HCT116 (cell line): ENCODE results near the gene SERPINF2. TPM values are rescaled to one million over a fixed set of nuclear protein-coding genes. Genes with fewer than 3 reads are reported as not detected.

Source experiments
- ATAC-seq: fragments of 200-7000 bp; cut with Tn5 transposase; 2 replicates; pipeline ENCODE4 v1.9.1; 2020; ENCODE audit warnings: mild to moderate bottlenecking, moderate library complexity
- BruUV-seq: library from RNA; stranded (reverse); fragments of 400-500 nt; replicated peaks from 2 replicates; lab custom pipeline; 2021; lab: Mats Ljungman, UMichigan
- CTCF ChIA-PET: fragments of 300-600 bp; sonication (Branson Sonifier 250); formaldehyde crosslinking; loops from one replicate; lab custom pipeline; 2021; ENCODE audit warnings: antibody characterized with exemption; lab: Charles Lee
- POLR2A ChIA-PET: fragments of 300-600, 350-600 bp; sonication (Branson Sonifier 250); formaldehyde crosslinking; loops from one replicate; lab custom pipeline; 2021; ENCODE audit warnings: antibody characterized with exemption; lab: Charles Lee
- RAD21 ChIA-PET, 2 experiments: fragments of 300-600 bp; sonication (Branson Sonifier 250); formaldehyde crosslinking; loops; one replicate each; lab custom pipeline; 2023; ENCODE audit warnings: low total read pairs in 2 of 2; ENCODE audit not compliant: uncharacterized antibody in 2 of 2, unreplicated experiment in 2 of 2, low non-redundant PET in 1 of 2; lab: Charles Lee
- DNase-seq: peaks from one replicate; pipeline ENCODE4 v3.0.0-alpha.2; 2010; ENCODE audit warnings: low read depth, low spot score
- H2AFZ ChIP-seq: fragments of 200-600 bp; shearing (Covaris generic), sonication (generic); 2 replicates; pipeline ENCODE4 v1.6.1; 2017; ENCODE audit warnings: low read depth, mixed run types, mixed read lengths, antibody characterized with exemption, low read length; ENCODE audit not compliant: poor library complexity, severe bottlenecking
- H3K27ac ChIP-seq: 2 replicates; pipeline ENCODE4 v1.5.1; 2012; ENCODE audit warnings: low read depth, low read length
- H3K27me3 ChIP-seq: fragments of 200-600 bp; sonication (generic); 2 replicates; pipeline ENCODE4 v1.6.1; 2016; ENCODE audit warnings: mixed run types, low read length, mixed read lengths; ENCODE audit not compliant: insufficient read depth
- H3K36me3 ChIP-seq, 2 experiments: fragments of 200-500 bp in 1 of 2; fragments of 200-600 bp in 1 of 2; sonication (Bioruptor generic) in 1 of 2; sonication (generic) in 1 of 2; 2 replicates each; pipeline versions ENCODE4 v1.5.1 to v1.6.1; 2014 to 2016; ENCODE audit warnings: low read length in 2 of 2, inconsistent platforms in 1 of 2, mixed read lengths in 1 of 2, mixed run types in 1 of 2; ENCODE audit not compliant: insufficient read depth in 2 of 2, control insufficient read depth in 1 of 2
- H3K4me1 ChIP-seq, 2 experiments: fragments of 200-600 bp in 1 of 2; sonication (generic) in 1 of 2; 2 replicates each; pipeline versions ENCODE4 v1.5.1 to v1.6.1; 2012 to 2017; ENCODE audit warnings: low read length in 2 of 2, inconsistent platforms in 1 of 2, mild to moderate bottlenecking in 1 of 2, mixed read lengths in 1 of 2, mixed run types in 1 of 2, moderate library complexity in 1 of 2; ENCODE audit not compliant: insufficient read depth in 2 of 2, control insufficient read depth in 1 of 2
- H3K4me2 ChIP-seq: fragments of 200-600 bp; sonication (generic); 2 replicates; pipeline ENCODE4 v1.6.1; 2017; ENCODE audit warnings: mixed run types, low read length, mixed read lengths
- H3K4me3 ChIP-seq, 2 experiments: fragments of 200-600 bp in 1 of 2; sonication (generic) in 1 of 2; replicated peaks in 1 of 2; 2 replicates each; pipeline ENCODE4 v1.5.1; 2011 to 2016; ENCODE audit warnings: low read length in 2 of 2, control low read depth in 1 of 2, low read depth in 1 of 2, mild to moderate bottlenecking in 1 of 2, mixed read lengths in 1 of 2, mixed run types in 1 of 2
- H3K79me2 ChIP-seq: fragments of 200-600 bp; sonication (generic); 2 replicates; pipeline ENCODE4 v1.6.1; 2017; ENCODE audit warnings: mild to moderate bottlenecking, mixed run types, low read length, moderate library complexity, mixed read lengths; ENCODE audit not compliant: insufficient read depth
- H3K9ac ChIP-seq: fragments of 200-600 bp; sonication (generic); 2 replicates; pipeline ENCODE4 v1.6.1; 2016; ENCODE audit warnings: low read length, mixed read lengths
- H3K9me2 ChIP-seq: fragments of 200-600 bp; sonication (generic), shearing (Covaris generic); 2 replicates; pipeline ENCODE4 v1.6.1; 2017; ENCODE audit warnings: mixed run types, mild to moderate bottlenecking, moderate library complexity; ENCODE audit not compliant: insufficient read depth
- H3K9me3 ChIP-seq, 2 experiments: fragments of 200-500 bp in 1 of 2; fragments of 200-600 bp in 1 of 2; sonication (Bioruptor generic) in 1 of 2; sonication (generic) in 1 of 2; 2 replicates each; pipeline ENCODE4 v1.6.1; 2014 to 2017; ENCODE audit warnings: low read length in 2 of 2, mixed read lengths in 2 of 2, inconsistent platforms in 1 of 2, low read depth in 1 of 2, mild to moderate bottlenecking in 1 of 2, mixed run types in 1 of 2, moderate library complexity in 1 of 2; ENCODE audit not compliant: control insufficient read depth in 1 of 2, insufficient read depth in 1 of 2
- H4K20me1 ChIP-seq: fragments of 200-600 bp; sonication (generic), shearing (Covaris generic); 2 replicates; pipeline ENCODE4 v1.6.1; 2017; ENCODE audit warnings: mixed run types, mild to moderate bottlenecking, moderate library complexity; ENCODE audit not compliant: insufficient read depth
- ATF3 ChIP-seq: IDR thresholded peaks from 2 replicates; pipeline ENCODE4 v1.6.1; 2012
- CBX3 ChIP-seq: IDR thresholded peaks from 2 replicates; pipeline ENCODE4 v1.6.1; 2012; ENCODE audit warnings: low read depth
- CEBPB ChIP-seq: IDR thresholded peaks from 2 replicates; pipeline ENCODE4 v1.6.1; 2012; ENCODE audit warnings: low read depth
- EGR1 ChIP-seq: IDR thresholded peaks from 2 replicates; pipeline ENCODE4 v1.6.1; 2012; ENCODE audit warnings: low read depth
- ELF1 ChIP-seq: IDR thresholded peaks from 2 replicates; pipeline ENCODE4 v1.6.1; 2012; ENCODE audit warnings: low read depth, borderline replicate concordance
- EZH2 ChIP-seq: fragments of 200-600 bp; sonication (generic); IDR thresholded peaks from 2 replicates; pipeline ENCODE4 v1.6.1; 2017; ENCODE audit warnings: antibody characterized with exemption, mixed run types
- EZH2phosphoT487 ChIP-seq: fragments of 200-600 bp; IDR thresholded peaks from 2 replicates; pipeline ENCODE4 v1.6.1; 2018; ENCODE audit warnings: antibody characterized with exemption, borderline replicate concordance
- FOSL1 ChIP-seq: IDR thresholded peaks from 2 replicates; pipeline ENCODE4 v1.6.1; 2012; ENCODE audit warnings: low read depth
- JUND ChIP-seq: IDR thresholded peaks from 2 replicates; pipeline ENCODE4 v1.6.1; 2012
- POLR2A ChIP-seq: IDR thresholded peaks from 2 replicates; pipeline ENCODE4 v1.7.0; 2011; ENCODE audit warnings: borderline replicate concordance; ENCODE audit not compliant: insufficient read depth, insufficient read length; ENCODE audit errors: extremely low read depth
- POLR2AphosphoS5 ChIP-seq: IDR thresholded peaks from 2 replicates; pipeline ENCODE4 v1.6.1; 2011; ENCODE audit warnings: mild to moderate bottlenecking, low read depth, low read length, moderate library complexity
- RAD21 ChIP-seq: IDR thresholded peaks from 2 replicates; pipeline ENCODE4 v1.6.1; 2012; ENCODE audit warnings: low read depth, mild to moderate bottlenecking
- SIN3A ChIP-seq: IDR thresholded peaks from 2 replicates; pipeline ENCODE4 v1.6.1; 2012; ENCODE audit warnings: low read depth
- YY1 ChIP-seq: IDR thresholded peaks from 2 replicates; pipeline ENCODE4 v1.6.1; 2011; ENCODE audit warnings: low read length, low read depth, moderate library complexity, mild to moderate bottlenecking; ENCODE audit not compliant: insufficient replicate concordance; ENCODE audit errors: extremely low read depth
- ZFX ChIP-seq: fragments of 450-650 bp; IDR thresholded peaks from 2 replicates; pipeline ENCODE4 v1.6.1; 2017
- intact Hi-C: fragments of 100-400 bp; cut with micrococcal nuclease; formaldehyde crosslinking; loops from 2 replicates; pipeline ENCODE4 v1.10.0; 2022
- total RNA-seq: library from RNA; stranded (reverse); gene quantifications from one replicate; pipeline ENCODE4 v1.2.1, GENCODE V29; 2021; ENCODE audit not compliant: unreplicated experiment

Gene SERPINF2
- total RNA-seq, 1 experiment from 2014 or later, result 2.5 TPM

- Histone ChIP-seq H3K9me3 (no peaks in the 10 kb centered on the region), H3K27ac (no peak overlapping the region), H3K27me3 (no peaks in the 10 kb centered on the region), H2AFZ (no peak overlapping the region), H3K9me2 (no peaks in the 10 kb centered on the region), H3K79me2 (peaks cover 33% of the 10 kb centered on the region; the same call in 1 of the 2 replicates), H3K9ac (no peak overlapping the region), H3K4me3 (no peak overlapping the region), H4K20me1 (no peaks in the 10 kb centered on the region), H3K4me1 (peaks cover 32 to 60% of the 10 kb centered on the region in 2 experiments)
- POLR2A ChIA-PET, result no interaction called here
- DNase-seq (no peak), ATAC-seq (no peak)
- no TSS peak for BruUV-seq
- CTCF ChIA-PET, result no interaction called here
- intact Hi-C loops, result loop anchor here (10.0 kb wide), 1 partner anchor 693 kb away; the partner anchor contains the start of gene MNT
- no peak for TF ChIP-seq CEBPB
- TF ChIP-seq, all 23 proteins: peak for 0
- RAD21 ChIA-PET, result no interaction called here
- peaks cover 0 to 20% of the 10 kb centered on the region in 2 experiments; a peak in 1 of 4 replicates for H3K36me3 ChIP-seq
- H3K4me2 ChIP-seq, result no peak overlapping the region
Measured at GRCh38 chr17:1712271-1712670, 30.4 kb upstream of the SERPINF2 start.

- peak overlapping the region; percentile 86 for H3K4me2 ChIP-seq
- ChIA-PET RAD21 (interaction anchor here in 1 of 2 experiments (0.7 to 1.2 kb wide), 2 partner anchors 64 to 70 kb away, joined by 3 to 4 read pairs; no protein-coding TSS in a partner anchor), CTCF (interaction anchor here (0.8 to 2.1 kb wide), 8 partner anchors 17 to 312 kb away, joined by 3 to 12 read pairs (median 3); partner anchors contain the start of gene RTN4RL1), POLR2A (interaction anchor here (0.6 to 1.0 kb wide), 4 partner anchors 9 to 151 kb away, joined by 3 to 6 read pairs (median 4); partner anchors contain the start of genes RPA1 and SMYD4)
- H3K9me2 ChIP-seq, result no peaks in the 10 kb centered on the region
- H4K20me1 ChIP-seq, result no peaks in the 10 kb centered on the region
- no peak overlapping the region for H2AFZ ChIP-seq
- peaks cover 0 to 20% of the 10 kb centered on the region in 2 experiments; a peak in 1 of 4 replicates for H3K36me3 ChIP-seq
- peak overlapping the region; percentile 86; the same call in 1 of the 2 replicates for H3K9ac ChIP-seq
- BruUV-seq, result TSS peak; percentile 46
- H3K4me3 ChIP-seq, result no peak overlapping the region
- H3K79me2 ChIP-seq, result peaks cover 33% of the 10 kb centered on the region; the same call in 1 of the 2 replicates
- H3K4me1 ChIP-seq, result peaks cover 34 to 71% of the 10 kb centered on the region in 2 experiments
- no peak for TF ChIP-seq FOSL1
- no peak for TF ChIP-seq RAD21
- TF ChIP-seq ELF1, result no peak
- TF ChIP-seq JUND, result no peak
- TF ChIP-seq ZFX, result no peak
- TF ChIP-seq EZH2, result no peak
- TF ChIP-seq EZH2phosphoT487, result no peak
- TF ChIP-seq EGR1, result no peak
- no peak for TF ChIP-seq POLR2AphosphoS5
- no peak for TF ChIP-seq CBX3
- TF ChIP-seq POLR2A, result no peak
- no peak for TF ChIP-seq SIN3A
- TF ChIP-seq CEBPB, result no peak
- TF ChIP-seq YY1, result no peak
- TF ChIP-seq ATF3, result no peak
- DNase-seq, result no peak
- no peaks in the 10 kb centered on the region for H3K9me3 ChIP-seq
- intact Hi-C loops, result loop anchor here (10.0 kb wide), 1 partner anchor 691 kb away; the partner anchor contains the start of gene MNT
- peak overlapping the region; percentile 91 for H3K27ac ChIP-seq
- no peaks in the 10 kb centered on the region for H3K27me3 ChIP-seq
- ATAC-seq, result no peak
Measured at GRCh38 chr17:1713160-1713877, 29.4 kb upstream of the SERPINF2 start.
